HG02763 (cell line): ENCODE measurements around the gene TBX19.

Experiments
- ATAC-seq: cut with Tn5 transposase; IDR thresholded peaks from one replicate; pipeline ENCODE4 v1.9.1; 2021; ENCODE audit warnings: mild to moderate bottlenecking, moderate library complexity; ENCODE audit not compliant: unreplicated experiment

TBX19 gene

GRCh38 chr1:168279253-168279652 lies 1.4 kb upstream of the TBX19 start:
- ATAC-seq = no peak

GRCh38 chr1:168281603-168282325 lies 1.1 kb downstream of the TBX19 start:
- ATAC-seq = no peak

GRCh38 chr1:168285521-168285790 lies 4.8 kb downstream of the TBX19 start:
- no peak for ATAC-seq

GRCh38 chr1:168285971-168286927 lies 5.6 kb downstream of the TBX19 start:
- ATAC-seq = no peak

GRCh38 chr1:168287237-168287664 lies 6.6 kb downstream of the TBX19 start:
- no peak for ATAC-seq

- no peak for ATAC-seq
Observed at GRCh38 chr1:168288311-168289052, 7.8 kb downstream of the TBX19 start.

- no peak for ATAC-seq
Observed at GRCh38 chr1:168291222-168291837, 10.7 kb downstream of the TBX19 start.

- no peak for ATAC-seq
Observed at GRCh38 chr1:168293356-168293755, 12.7 kb downstream of the TBX19 start.

- ATAC-seq = no peak
Observed at GRCh38 chr1:168295411-168296114, 14.9 kb downstream of the TBX19 start.

- no peak for ATAC-seq
Observed at GRCh38 chr1:168297019-168297730, 16.5 kb downstream of the TBX19 start.

- no peak for ATAC-seq
Observed at GRCh38 chr1:168298446-168298845, 17.8 kb downstream of the TBX19 start.

- ATAC-seq = no peak
Observed at GRCh38 chr1:168300626-168301025, 19.9 kb downstream of the TBX19 start.

GRCh38 chr1:168301664-168302320 lies 21.1 kb downstream of the TBX19 start:
- no peak for ATAC-seq

GRCh38 chr1:168303716-168304540 lies 23.3 kb downstream of the TBX19 start:
- ATAC-seq = no peak

- ATAC-seq = no peak
Observed at GRCh38 chr1:168304865-168305264, 24.2 kb downstream of the TBX19 start.

- ATAC-seq = no peak
Observed at GRCh38 chr1:168312718-168313604, 32.3 kb downstream of the TBX19 start.

- no peak for ATAC-seq
Observed at GRCh38 chr1:168316142-168316541, 35.5 kb downstream of the TBX19 start.
